HepG2 (cell line): ENCODE measurements around the gene FGD2. TPM values are rescaled to one million over a fixed set of nuclear protein-coding genes. Genes with fewer than 3 reads are reported as not detected.

Source experiments
- CAMTA2 ChIP-seq: sonication (generic); formaldehyde crosslinking; IDR thresholded peaks from 2 replicates; pipeline ENCODE4 v1.4.0; 2020; ENCODE audit warnings: mild to moderate bottlenecking, missing genetic modification reagents, borderline replicate concordance
- CBX5 ChIP-seq: sonication (generic); formaldehyde crosslinking; IDR thresholded peaks from 2 replicates; pipeline ENCODE4 v1.4.0; 2020; ENCODE audit warnings: missing genetic modification reagents, borderline replicate concordance
- CEBPB ChIP-seq: IDR thresholded peaks from 2 replicates; pipeline ENCODE4 v1.6.1; 2011; ENCODE audit warnings: low read depth, low read length, improper control_type of control experiment, borderline replicate concordance
- FOXK1 ChIP-seq: sonication (generic); formaldehyde crosslinking; IDR thresholded peaks from 2 replicates; pipeline ENCODE4 v1.4.0; 2020; ENCODE audit warnings: low read depth, missing genetic modification reagents, borderline replicate concordance
- KAT7 ChIP-seq: IDR thresholded peaks from 2 replicates; pipeline ENCODE4 v1.6.1; 2018; ENCODE audit warnings: borderline replicate concordance, missing compliant biosample characterization
- MAFG ChIP-seq: sonication (generic); formaldehyde crosslinking; IDR thresholded peaks from 2 replicates; pipeline ENCODE4 v1.5.1; 2020; ENCODE audit warnings: mild to moderate bottlenecking, missing genetic modification reagents
- MED1 ChIP-seq: sonication (generic); formaldehyde crosslinking; IDR thresholded peaks from 2 replicates; pipeline ENCODE4 v1.4.0; 2020; ENCODE audit warnings: missing genetic modification reagents
- MIER3 ChIP-seq: IDR thresholded peaks from 2 replicates; pipeline ENCODE4 v1.6.1; 2016; ENCODE audit warnings: missing compliant biosample characterization, borderline replicate concordance
- NR1H2 ChIP-seq: sonication (generic); formaldehyde crosslinking; IDR thresholded peaks from 2 replicates; pipeline ENCODE4 v1.8.1; 2022; ENCODE audit warnings: low read depth, missing genetic modification reagents, borderline replicate concordance
- PRDM15 ChIP-seq: sonication (generic); formaldehyde crosslinking; IDR thresholded peaks from 2 replicates; pipeline ENCODE4 v1.4.0; 2020; ENCODE audit warnings: missing genetic modification reagents
- STAT5B ChIP-seq: sonication (generic); formaldehyde crosslinking; IDR thresholded peaks from 2 replicates; pipeline ENCODE4 v1.4.0; 2020; ENCODE audit warnings: missing genetic modification reagents
- ZFY ChIP-seq: sonication (generic); formaldehyde crosslinking; IDR thresholded peaks from 2 replicates; pipeline ENCODE4 v1.4.0; 2020; ENCODE audit warnings: missing genetic modification reagents
- ZNF567 ChIP-seq: sonication (generic); formaldehyde crosslinking; IDR thresholded peaks from 2 replicates; pipeline ENCODE4 v1.8.1; 2023; ENCODE audit warnings: mild to moderate bottlenecking, missing genetic modification reagents, borderline replicate concordance
- ZNF615 ChIP-seq: sonication (generic); formaldehyde crosslinking; IDR thresholded peaks from 2 replicates; pipeline ENCODE4 v1.5.0; 2020; ENCODE audit warnings: mild to moderate bottlenecking, missing genetic modification reagents, borderline replicate concordance
- polyA plus RNA-seq, 8 experiments: library from polyadenylated mRNA; depleted of rRNA in 3 of 8; stranded (reverse) in 7 of 8; unstranded in 1 of 8; fragments of >200 nt; fragmentation: Illumina TruSeq in 4 of 8; extraction: Trizol in 4 of 8; gene quantifications; 2 replicates each; pipeline versions ENCODE4 v1.2.1 to v1.2.3, GENCODE V29; 2011 to 2016; ENCODE audit warnings: low read depth in 4 of 8, missing spikeins in 1 of 8, mixed read lengths in 1 of 8; ENCODE audit not compliant: insufficient read depth in 1 of 8
- total RNA-seq, 5 experiments: library from RNA; depleted of rRNA; stranded (reverse); fragments of >200 nt; fragmentation: Illumina TruSeq; extraction: Trizol; gene quantifications; 2 replicates each; pipeline ENCODE4 v1.2.3, GENCODE V29; 2016; ENCODE audit warnings: low read depth in 1 of 5
- TF ChIP-seq, protein P1 (sequence below): sonication (generic); formaldehyde crosslinking; IDR thresholded peaks from 2 replicates; pipeline ENCODE4 v1.8.1; 2022; ENCODE audit warnings: low read depth, mild to moderate bottlenecking, missing genetic modification reagents
- TF ChIP-seq, protein P2 (sequence below): sonication (generic); formaldehyde crosslinking; IDR thresholded peaks from 2 replicates; pipeline ENCODE4 v1.4.0; 2020; ENCODE audit warnings: low read depth, mild to moderate bottlenecking, missing genetic modification reagents
- TF ChIP-seq, protein P3 (sequence below), 2 experiments: sonication (generic) in 1 of 2; formaldehyde crosslinking in 1 of 2; IDR thresholded peaks; 2 replicates each; pipeline versions ENCODE4 v1.5.1 to v1.6.1; 2011 to 2020; ENCODE audit warnings: borderline replicate concordance in 1 of 2, low read depth in 1 of 2, low read length in 1 of 2, mild to moderate bottlenecking in 1 of 2, missing genetic modification reagents in 1 of 2, moderate library complexity in 1 of 2

Gene FGD2
- total and polyA plus RNA-seq, 2 of the 13 experiments (the other 11 are each of a cell fraction or from before 2014, with no cell fraction given): not detected

DNA sequence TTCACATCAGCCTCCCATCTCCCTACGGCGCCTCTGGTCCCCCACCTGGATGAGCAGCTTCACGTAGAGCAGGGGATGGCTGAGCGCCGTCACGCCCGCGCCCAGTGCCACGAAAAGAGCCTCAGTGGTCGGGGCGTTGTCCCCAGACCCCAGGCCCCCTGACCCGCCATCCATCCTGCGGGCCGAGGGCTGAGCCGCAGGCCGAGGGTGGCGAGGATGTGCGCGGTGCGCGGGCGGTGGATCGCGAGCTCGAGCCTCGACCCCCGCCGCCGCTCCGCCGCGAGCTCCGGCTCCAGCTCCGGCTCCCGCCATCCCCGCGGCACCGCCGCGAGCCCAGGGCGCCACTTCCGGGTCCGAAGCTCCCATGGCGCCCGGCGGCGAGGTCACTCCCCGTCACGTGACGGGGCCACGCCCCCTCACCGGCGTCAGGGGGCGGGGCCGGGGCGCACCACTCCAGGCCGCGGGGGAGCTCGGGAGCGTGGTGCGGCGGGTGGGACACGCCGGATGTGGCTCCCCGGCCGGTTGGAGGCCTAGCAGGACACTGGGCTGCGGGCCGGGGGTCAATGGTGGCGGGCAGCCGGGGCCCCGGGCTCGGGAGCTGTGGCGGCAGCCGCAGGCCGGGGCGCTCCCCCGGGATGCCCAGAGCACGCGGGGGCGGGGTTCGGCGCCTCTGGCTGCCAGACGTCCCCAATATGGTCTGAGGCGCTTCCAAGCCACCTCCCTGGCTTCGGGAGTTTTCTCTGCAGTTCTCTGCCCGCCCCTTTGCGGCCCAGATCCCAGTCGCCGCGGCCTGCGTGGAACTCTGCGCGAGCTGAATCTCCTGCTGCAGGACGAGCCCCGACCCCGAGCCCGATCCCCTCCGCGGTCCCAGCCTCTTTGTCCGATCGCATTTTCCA is 19.4 kb upstream of the FGD2 start, which contains the start of gene MTCH1 (continued):
- TF ChIP-seq, protein P1, sequence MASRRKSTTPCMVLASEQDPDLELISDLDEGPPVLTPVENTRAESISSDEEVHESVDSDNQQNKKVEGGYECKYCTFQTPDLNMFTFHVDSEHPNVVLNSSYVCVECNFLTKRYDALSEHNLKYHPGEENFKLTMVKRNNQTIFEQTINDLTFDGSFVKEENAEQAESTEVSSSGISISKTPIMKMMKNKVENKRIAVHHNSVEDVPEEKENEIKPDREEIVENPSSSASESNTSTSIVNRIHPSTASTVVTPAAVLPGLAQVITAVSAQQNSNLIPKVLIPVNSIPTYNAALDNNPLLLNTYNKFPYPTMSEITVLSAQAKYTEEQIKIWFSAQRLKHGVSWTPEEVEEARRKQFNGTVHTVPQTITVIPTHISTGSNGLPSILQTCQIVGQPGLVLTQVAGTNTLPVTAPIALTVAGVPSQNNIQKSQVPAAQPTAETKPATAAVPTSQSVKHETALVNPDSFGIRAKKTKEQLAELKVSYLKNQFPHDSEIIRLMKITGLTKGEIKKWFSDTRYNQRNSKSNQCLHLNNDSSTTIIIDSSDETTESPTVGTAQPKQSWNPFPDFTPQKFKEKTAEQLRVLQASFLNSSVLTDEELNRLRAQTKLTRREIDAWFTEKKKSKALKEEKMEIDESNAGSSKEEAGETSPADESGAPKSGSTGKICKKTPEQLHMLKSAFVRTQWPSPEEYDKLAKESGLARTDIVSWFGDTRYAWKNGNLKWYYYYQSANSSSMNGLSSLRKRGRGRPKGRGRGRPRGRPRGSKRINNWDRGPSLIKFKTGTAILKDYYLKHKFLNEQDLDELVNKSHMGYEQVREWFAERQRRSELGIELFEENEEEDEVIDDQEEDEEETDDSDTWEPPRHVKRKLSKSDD (CRISPR knock-in tag): peak; percentile 74; the same call in 1 of the 2 replicates
- peak; percentile 56; the same call in 1 of the 2 replicates for TF ChIP-seq ZNF567 (CRISPR knock-in tag)
- no peak for TF ChIP-seq CAMTA2 (CRISPR knock-in tag)
- TF ChIP-seq ZNF615 (CRISPR knock-in tag): no peak
- peak; percentile 50; the same call in 1 of the 2 replicates for TF ChIP-seq MED1 (CRISPR knock-in tag)
- TF ChIP-seq, protein P2, sequence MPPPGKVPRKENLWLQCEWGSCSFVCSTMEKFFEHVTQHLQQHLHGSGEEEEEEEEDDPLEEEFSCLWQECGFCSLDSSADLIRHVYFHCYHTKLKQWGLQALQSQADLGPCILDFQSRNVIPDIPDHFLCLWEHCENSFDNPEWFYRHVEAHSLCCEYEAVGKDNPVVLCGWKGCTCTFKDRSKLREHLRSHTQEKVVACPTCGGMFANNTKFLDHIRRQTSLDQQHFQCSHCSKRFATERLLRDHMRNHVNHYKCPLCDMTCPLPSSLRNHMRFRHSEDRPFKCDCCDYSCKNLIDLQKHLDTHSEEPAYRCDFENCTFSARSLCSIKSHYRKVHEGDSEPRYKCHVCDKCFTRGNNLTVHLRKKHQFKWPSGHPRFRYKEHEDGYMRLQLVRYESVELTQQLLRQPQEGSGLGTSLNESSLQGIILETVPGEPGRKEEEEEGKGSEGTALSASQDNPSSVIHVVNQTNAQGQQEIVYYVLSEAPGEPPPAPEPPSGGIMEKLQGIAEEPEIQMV: peak; percentile 69; the same call in 1 of the 2 replicates
- TF ChIP-seq, protein P3, sequence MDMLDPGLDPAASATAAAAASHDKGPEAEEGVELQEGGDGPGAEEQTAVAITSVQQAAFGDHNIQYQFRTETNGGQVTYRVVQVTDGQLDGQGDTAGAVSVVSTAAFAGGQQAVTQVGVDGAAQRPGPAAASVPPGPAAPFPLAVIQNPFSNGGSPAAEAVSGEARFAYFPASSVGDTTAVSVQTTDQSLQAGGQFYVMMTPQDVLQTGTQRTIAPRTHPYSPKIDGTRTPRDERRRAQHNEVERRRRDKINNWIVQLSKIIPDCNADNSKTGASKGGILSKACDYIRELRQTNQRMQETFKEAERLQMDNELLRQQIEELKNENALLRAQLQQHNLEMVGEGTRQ (IDR thresholded peaks at IDR 0.05; ENCODE audit: low read depth, low read length): peak; percentile 96
- TF ChIP-seq, protein P3 (CRISPR knock-in tag; IDR thresholded peaks at IDR 0.05; ENCODE audit: borderline replicate concordance): peak; percentile 81; the same call in 1 of the 2 replicates
- no peak; the same call in 1 of the 2 replicates for TF ChIP-seq NR1H2 (CRISPR knock-in tag)
- TF ChIP-seq CEBPB: no peak
- no peak for TF ChIP-seq MAFG (CRISPR knock-in tag)
- peak; percentile 54; the same call in 1 of the 2 replicates for TF ChIP-seq MIER3
- no peak for TF ChIP-seq CBX5 (CRISPR knock-in tag)
- peak; percentile 83 for TF ChIP-seq KAT7 (CRISPR knock-in tag)
- no peak for TF ChIP-seq STAT5B (CRISPR knock-in tag)
- TF ChIP-seq FOXK1: 0 out of 2 replicates have a peak, but pooled peaks have one; percentile 38
- TF ChIP-seq PRDM15: peak; percentile 62; the same call in 1 of the 2 replicates
- peak; percentile 97 for TF ChIP-seq ZFY (CRISPR knock-in tag)
